Activated T-helper 1 cell treated with anti-CD3 and anti-CD28 coated beads, Interleukin-12 subunit alpha, Interleukin-12 subunit beta, Interleukin-2, Interleukin-4 antibody, amounts not matched to agents 30 ng/mL and 10 ng/mL and 1 ng/mL, durations not matched to agents 14 hours and 24 hours and 36 hours (primary cell): ENCODE results near the gene IRAG1. TPM values are rescaled to one million over a fixed set of nuclear protein-coding genes. Genes with fewer than 3 reads are reported as not detected.

Source experiments
- DNase-seq: peaks from one replicate; pipeline ENCODE4 v3.0.0; 2021; ENCODE audit warnings: low spot score
- H3K27ac Mint-ChIP-seq: one replicate; pipeline ENCODE4 v1.8.0; 2021; ENCODE audit warnings: mild to moderate bottlenecking, mixed read lengths
- H3K27me3 Mint-ChIP-seq: one replicate; pipeline ENCODE4 v1.8.0; 2022; ENCODE audit warnings: mild to moderate bottlenecking, moderate library complexity, mixed read lengths; ENCODE audit not compliant: insufficient read depth
- H3K36me3 Mint-ChIP-seq: one replicate; pipeline ENCODE4 v1.8.0; 2021; ENCODE audit warnings: low read depth, mixed read lengths
- H3K4me1 Mint-ChIP-seq: one replicate; pipeline ENCODE4 v1.8.0; 2021; ENCODE audit warnings: low read depth, mixed read lengths
- H3K4me3 Mint-ChIP-seq: one replicate; pipeline ENCODE4 v1.8.0; 2021; ENCODE audit warnings: mild to moderate bottlenecking, moderate library complexity, mixed read lengths
- H3K9me3 Mint-ChIP-seq: one replicate; pipeline ENCODE4 v1.8.0; 2021; ENCODE audit warnings: mixed read lengths
- intact Hi-C: fragments of 100-400 bp; cut with micrococcal nuclease; formaldehyde crosslinking; loops from one replicate; pipeline ENCODE4 v1.15.1; 2024
- total RNA-seq: library from RNA; stranded (reverse); gene quantifications from 2 replicates; pipeline ENCODE4 v1.2.3, GENCODE V29; 2022

IRAG1 gene
- total RNA-seq, 1 donor from 2014 or later: not detected

DNA sequence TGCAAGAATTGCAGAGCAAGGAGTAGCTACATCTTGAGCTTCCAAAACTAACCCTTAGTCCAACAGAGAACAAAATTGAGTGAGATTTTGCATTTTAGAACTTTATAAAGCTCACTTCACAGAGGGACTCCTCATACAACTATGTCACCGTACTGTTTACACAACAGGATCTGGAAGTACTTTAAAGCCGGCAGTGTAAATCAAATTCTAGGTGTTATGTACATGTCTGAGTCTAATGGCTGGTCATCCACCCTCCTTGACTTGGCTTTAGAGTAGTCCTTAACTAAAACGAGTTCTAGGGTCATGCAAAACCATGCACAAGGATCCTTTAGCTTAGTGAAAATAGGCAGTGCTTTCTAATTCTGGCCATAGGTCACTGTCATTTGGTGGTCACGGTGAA, 23.5 kb downstream of the IRAG1 start:
- Mint-ChIP-seq H3K4me1 (no peaks in the 10 kb centered on the region), H3K36me3 (no peaks in the 10 kb centered on the region), H3K27me3 (peaks cover 54% of the 10 kb centered on the region), H3K4me3 (no peak overlapping the region), H3K27ac (no peak overlapping the region), H3K9me3 (no peaks in the 10 kb centered on the region)
- intact Hi-C loops: no loop called here
- no peak for DNase-seq

DNA sequence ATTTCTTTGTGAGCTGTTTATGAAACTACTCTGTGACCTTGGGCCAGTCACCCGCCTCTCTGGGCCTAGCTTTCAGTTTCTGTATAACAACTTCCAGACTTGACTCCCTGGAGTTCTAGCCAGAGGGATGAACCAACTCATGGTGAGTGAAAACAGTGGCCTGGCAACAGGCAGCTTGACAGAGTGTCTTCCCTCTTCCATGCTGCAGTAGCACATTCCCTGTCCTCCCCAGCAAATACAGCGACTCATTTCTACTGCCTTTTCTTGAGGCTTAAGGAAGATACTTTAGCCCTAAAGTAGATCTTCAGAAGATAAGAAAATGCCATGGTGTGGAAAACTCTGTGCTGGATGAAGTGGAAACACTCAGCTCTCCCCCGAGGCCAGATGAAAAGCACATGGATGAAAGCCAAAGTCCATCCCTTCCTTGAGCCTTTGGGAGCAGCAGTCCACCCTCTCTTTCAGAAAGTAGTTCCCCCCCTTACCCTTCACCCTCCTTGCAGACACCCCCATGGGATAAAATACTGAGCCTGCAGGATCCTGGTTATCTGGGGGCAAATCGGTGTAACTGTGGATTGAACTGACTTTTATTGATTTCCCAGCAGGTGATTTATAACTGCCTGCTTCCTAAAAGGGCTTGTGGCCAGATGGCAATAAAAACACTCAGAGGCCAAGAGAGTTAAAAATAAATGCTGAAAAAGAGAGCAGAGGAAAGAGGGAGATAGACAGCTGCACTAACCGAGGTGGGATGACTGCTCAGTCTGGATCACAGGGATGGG, 24.1 kb downstream of the IRAG1 start:
- Mint-ChIP-seq H3K36me3 (no peaks in the 10 kb centered on the region), H3K9me3 (no peaks in the 10 kb centered on the region), H3K4me3 (no peak overlapping the region), H3K27me3 (peaks cover 51% of the 10 kb centered on the region), H3K27ac (no peak overlapping the region), H3K4me1 (no peaks in the 10 kb centered on the region)
- intact Hi-C loops: no loop called here
- DNase-seq: no peak

DNA sequence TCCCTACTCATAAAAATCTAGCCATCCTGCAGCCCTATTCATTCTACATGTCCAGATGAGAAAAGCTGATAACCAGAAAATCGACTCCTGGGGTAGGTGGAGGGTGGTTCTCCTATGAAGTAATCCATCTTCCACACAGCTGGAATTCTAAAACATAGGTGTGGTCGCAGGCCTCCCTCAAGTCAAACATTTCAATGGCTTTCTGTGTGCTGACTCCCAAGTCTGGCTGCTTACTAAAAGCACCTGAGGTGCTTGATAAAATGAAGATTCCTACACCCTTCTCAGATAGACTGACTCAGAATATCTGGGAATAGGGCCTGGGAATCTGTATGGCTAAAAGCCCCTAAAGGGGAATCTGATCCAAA, 26.1 kb downstream of the IRAG1 start:
- Mint-ChIP-seq H3K9me3 (no peaks in the 10 kb centered on the region), H3K27me3 (peaks cover 39% of the 10 kb centered on the region), H3K27ac (no peak overlapping the region), H3K4me1 (peaks cover 6% of the 10 kb centered on the region), H3K36me3 (no peaks in the 10 kb centered on the region), H3K4me3 (no peak overlapping the region)
- no peak for DNase-seq
- intact Hi-C loops: no loop called here

DNA sequence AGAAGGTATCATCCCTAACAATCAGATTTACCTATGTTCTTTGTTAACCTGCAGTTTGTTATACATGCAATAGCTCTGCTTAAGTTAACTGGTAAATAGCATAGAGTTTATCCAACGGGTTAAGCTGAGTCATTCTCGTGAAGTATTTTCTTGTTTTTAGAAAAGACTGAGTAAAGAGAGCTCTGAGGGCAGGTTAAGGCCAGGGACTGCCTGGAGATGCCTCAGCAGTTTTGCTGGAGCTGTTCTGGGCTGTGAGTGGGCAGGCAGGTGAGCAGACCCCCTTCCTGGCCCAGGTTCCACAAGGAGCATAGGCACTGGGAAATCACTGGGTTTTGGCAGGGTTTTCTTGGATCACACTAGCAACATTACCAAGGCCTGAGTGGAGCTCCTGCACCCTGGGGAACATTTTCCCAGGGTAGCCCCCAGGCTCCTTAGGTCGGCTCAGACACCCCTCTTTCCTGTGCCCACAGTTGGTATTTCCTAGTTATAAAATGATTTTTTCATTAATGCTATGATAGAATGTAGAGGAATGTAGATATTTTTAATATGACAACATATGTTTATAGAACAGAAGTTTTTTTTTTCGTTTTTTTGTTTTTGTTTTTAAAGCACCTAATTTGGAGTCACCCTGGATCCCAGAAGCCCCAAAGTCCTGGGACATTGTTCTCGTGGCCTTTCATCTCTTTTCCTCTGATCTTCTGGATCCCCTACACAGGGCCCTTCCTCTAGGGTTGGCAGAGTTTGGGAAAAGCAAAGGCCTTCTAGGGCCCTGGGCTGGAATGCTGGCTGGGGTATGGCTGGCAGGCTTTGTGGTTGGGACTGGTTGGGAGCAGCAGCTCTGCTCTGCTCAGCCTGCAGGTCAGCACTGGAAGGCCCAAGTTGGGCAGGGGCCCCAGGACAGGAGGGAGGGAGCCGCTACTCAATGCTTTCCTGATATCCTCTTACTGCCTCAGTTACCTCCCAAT, 26.7 kb downstream of the IRAG1 start:
- no peak overlapping the region for H3K27ac Mint-ChIP-seq
- no peaks in the 10 kb centered on the region for H3K9me3 Mint-ChIP-seq
- H3K36me3 Mint-ChIP-seq: no peaks in the 10 kb centered on the region
- no peak overlapping the region for H3K4me3 Mint-ChIP-seq
- DNase-seq: no peak
- H3K4me1 Mint-ChIP-seq: peaks cover 6% of the 10 kb centered on the region
- intact Hi-C loops: no loop called here
- H3K27me3 Mint-ChIP-seq: peaks cover 32% of the 10 kb centered on the region

DNA sequence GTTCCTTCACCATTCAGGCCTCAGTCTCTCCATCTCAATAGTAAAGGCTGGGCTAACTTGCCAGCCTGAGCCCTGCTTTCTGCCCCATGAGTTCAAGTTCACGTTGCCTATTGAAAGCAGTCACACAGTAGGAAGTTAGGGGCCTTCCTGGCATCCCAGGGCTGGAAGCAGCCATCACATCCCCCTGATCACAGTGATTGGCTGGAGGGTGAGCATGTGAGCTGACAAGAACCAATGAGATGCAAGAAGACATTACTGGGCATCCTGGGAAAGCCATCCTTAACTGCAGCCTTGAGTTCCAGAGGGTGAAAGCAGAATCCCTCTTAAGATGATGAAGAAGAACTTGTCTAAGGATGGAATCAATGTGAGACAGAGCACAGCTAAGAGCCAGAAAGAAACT, 29.1 kb downstream of the IRAG1 start:
- H3K4me3 Mint-ChIP-seq: no peak overlapping the region
- DNase-seq: no peak
- H3K27me3 Mint-ChIP-seq: peaks cover 15% of the 10 kb centered on the region
- intact Hi-C loops: no loop called here
- H3K27ac Mint-ChIP-seq: no peak overlapping the region
- H3K36me3 Mint-ChIP-seq: no peaks in the 10 kb centered on the region
- no peaks in the 10 kb centered on the region for H3K9me3 Mint-ChIP-seq
- peaks cover 12% of the 10 kb centered on the region for H3K4me1 Mint-ChIP-seq

DNA sequence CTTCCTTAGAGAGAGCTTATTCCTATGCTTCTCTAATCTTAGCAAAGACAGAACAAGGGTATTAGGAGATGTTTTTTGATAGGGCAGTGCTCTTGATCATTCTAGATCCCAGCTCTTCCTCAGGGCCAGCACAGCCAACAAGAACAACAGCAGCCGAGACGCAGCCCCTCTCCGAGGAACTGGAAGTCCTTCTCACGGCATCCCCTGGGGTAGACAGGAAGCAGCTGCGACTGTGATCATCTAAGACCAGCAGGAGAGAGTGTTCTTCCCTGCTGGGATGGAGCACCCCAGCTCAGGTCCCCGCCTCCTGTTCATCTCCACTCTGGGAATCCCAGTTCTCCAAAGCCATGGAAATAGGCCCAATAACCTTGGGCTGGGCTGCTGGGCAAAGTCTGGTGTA, 29.6 kb downstream of the IRAG1 start:
- no peaks in the 10 kb centered on the region for H3K36me3 Mint-ChIP-seq
- intact Hi-C loops: no loop called here
- no peak overlapping the region for H3K4me3 Mint-ChIP-seq
- no peak for DNase-seq
- H3K4me1 Mint-ChIP-seq: peaks cover 17% of the 10 kb centered on the region
- no peak overlapping the region for H3K27ac Mint-ChIP-seq
- peaks cover 12% of the 10 kb centered on the region for H3K27me3 Mint-ChIP-seq
- no peaks in the 10 kb centered on the region for H3K9me3 Mint-ChIP-seq

DNA sequence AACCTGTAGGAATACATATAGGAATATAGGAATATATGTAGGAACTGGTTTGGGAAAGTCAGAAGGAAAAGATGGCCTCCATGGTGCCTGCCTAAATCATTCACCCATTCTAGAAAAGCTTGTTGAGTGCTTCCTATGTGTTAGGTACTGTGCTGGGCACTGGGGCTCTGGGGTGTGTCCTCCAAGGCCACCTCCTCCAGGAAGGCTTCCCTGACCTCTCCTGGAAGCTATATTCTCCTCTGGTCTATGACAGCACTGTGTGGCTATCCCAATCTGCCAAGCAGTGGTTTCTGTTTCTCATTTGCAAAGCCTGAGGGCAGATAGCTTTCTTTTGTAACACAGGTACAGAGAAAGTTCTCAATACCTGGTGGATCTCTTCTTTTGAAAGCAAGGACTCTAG, 30.2 kb downstream of the IRAG1 start:
- Mint-ChIP-seq H3K27ac (no peak overlapping the region), H3K27me3 (peaks cover 8% of the 10 kb centered on the region), H3K36me3 (no peaks in the 10 kb centered on the region), H3K9me3 (no peaks in the 10 kb centered on the region), H3K4me1 (peaks cover 22% of the 10 kb centered on the region), H3K4me3 (no peak overlapping the region)
- intact Hi-C loops: no loop called here
- no peak for DNase-seq

DNA sequence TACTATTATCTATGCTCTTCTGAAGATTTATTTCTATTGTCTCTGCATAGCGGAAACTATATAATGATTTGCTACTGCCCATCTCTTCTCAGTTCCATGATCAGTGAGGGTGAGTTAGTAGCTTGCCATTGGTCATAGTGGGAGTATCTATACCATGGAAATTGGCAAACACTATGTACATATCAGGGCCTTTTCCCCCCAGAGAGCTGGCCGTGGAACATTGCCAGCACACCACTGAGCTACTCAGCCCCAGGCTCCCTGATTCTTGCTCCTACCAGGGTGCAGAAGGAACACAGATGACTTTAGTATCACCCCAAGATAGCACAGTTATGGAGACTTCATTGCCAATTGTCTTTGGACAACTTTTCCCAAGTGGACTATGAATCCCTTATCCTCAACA, 33.2 kb downstream of the IRAG1 start:
- Mint-ChIP-seq H3K27ac (no peak overlapping the region), H3K27me3 (peaks cover 2% of the 10 kb centered on the region), H3K4me1 (peaks cover 41% of the 10 kb centered on the region), H3K9me3 (no peaks in the 10 kb centered on the region), H3K4me3 (no peak overlapping the region), H3K36me3 (no peaks in the 10 kb centered on the region)
- no peak for DNase-seq
- intact Hi-C loops: no loop called here

DNA sequence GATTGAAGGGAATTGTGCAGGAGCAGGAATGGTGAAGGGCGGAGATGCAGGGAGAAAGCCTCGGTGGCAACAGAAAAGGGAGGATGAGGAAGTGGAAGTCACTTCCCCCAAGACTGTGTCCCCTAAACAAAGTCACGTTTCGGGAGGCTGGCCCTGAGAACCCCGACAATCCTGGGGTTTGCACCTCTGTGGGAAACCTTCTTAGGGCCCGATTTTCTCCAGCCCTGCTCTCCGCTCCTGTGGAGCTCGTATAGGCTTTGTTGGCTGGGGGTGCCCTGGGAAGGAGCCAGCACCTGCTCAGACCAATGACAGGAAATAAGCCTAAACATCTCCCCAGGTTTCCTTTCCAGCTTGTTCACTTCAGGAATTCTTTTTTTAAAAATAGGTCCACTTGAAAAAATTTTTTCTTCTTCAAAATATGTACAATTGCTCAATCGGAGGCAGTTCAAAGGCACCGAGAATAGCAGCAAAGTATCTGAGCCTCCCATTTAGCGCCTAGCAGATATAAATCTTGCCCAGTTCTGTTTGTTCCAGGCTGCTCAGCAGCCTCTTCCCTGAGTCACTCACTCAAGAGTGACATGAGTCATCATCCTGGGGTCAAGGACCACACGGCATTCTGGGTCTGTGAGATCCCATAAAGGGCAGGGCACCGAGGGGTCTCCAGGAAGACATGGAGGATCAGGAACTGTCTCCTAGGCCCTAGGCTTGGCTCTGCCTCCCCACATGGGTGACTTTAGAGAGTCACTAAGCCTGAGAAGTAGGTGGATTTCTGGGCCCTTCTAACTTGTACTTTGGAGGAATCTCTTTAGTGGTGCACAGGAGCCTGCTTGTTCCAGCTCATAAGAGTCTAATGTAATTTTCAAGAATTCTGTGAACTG, 34.0 kb downstream of the IRAG1 start:
- Mint-ChIP-seq H3K9me3 (no peaks in the 10 kb centered on the region), H3K27ac (peak overlapping the region; percentile 68), H3K4me3 (no peak overlapping the region), H3K4me1 (peaks cover 42% of the 10 kb centered on the region), H3K36me3 (no peaks in the 10 kb centered on the region), H3K27me3 (peaks cover 2% of the 10 kb centered on the region)
- intact Hi-C loops: loop anchor here (5.0 kb wide), 2 partner anchors 117 to 202 kb away; partner anchors contain the start of genes AMPD3 and RNF141
- no peak for DNase-seq

DNA sequence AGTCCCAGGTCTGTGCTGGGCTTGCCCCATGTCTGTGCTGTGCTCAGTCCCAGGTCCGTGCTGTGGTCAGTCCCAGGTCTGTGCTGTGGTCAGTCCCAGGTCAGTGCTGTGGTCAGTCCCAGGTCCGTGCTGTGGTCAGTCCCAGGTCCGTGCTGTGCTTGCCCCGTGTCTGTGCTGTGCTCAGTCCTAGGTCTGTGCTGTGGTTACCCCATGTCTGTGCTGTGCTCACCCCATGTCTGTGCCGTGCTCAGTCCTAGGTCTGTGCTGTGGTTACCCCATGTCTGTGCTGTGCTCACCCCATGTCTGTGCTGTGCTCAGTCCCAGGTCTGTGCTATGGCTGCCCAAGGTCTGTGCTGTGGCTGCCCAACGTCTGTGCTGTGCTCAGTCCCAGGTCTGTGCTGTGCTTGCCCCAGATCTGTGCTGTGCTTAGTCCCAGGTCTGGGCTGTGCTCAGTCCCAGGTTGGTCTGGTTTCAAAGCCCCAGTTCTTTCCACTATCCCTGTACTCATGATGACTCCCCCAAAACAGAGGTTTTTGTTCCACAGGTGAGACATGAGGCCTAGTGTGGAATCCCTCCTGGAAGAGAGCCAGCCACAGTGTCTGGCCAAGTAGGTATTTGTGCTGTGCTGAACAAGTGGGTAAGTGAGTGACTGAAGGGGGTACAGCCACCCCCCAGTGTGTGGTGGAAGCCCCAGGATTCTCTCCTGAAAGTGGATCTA, 34.8 kb downstream of the IRAG1 start:
- no peak for DNase-seq
- peaks cover 46% of the 10 kb centered on the region for H3K4me1 Mint-ChIP-seq
- intact Hi-C loops: loop anchor here (5.0 kb wide), 2 partner anchors 116 to 201 kb away; partner anchors contain the start of genes AMPD3 and RNF141
- peaks cover 2% of the 10 kb centered on the region for H3K27me3 Mint-ChIP-seq
- H3K4me3 Mint-ChIP-seq: no peak overlapping the region
- H3K27ac Mint-ChIP-seq: peak overlapping the region; percentile 68
- H3K9me3 Mint-ChIP-seq: no peaks in the 10 kb centered on the region
- no peaks in the 10 kb centered on the region for H3K36me3 Mint-ChIP-seq

DNA sequence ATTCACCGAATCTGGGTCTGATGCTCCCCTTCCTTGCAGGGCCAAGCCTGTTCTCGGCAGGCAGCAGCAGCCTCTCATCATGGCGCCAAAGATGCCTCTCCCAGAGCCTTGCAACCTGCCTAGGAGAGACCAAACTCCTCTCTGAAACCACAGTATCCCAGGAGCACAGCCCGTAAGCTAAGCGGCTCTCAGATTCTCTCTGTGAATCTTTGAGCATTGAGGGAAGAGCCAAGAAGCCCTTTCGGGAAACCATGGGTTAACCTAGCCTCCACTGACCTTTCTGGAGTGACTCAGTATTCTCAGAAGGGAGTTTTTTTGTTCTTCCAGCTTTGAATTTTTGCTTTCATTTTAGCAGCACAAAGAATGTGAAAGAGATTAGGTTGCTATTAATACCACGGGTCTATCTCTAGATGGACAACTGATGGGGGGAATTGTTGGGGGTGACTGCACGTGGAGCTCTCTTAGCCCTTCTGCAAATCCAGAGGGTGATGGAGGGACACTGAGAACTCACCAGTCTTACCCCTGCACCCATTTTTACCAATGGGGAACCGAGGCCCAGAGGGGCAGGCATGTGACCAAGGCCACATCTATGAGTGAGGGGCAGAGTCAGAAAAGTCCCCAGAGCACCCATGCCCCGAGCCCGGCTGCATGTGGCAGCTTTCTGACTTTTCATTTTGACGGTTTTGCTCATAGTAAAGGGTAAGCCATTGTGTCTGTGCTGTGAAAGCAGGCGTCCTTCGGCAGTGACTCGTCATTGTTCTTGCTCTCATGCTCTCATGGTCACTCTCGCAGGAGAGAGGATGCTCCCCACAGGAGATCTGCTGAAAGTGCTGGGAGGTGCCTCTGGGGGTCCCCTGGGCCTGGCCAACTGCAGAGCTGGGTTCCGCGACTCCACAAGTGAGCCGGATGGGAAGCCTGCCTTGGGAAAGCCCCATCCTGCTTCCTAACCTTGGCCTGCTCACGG, 36.0 kb downstream of the IRAG1 start:
- Mint-ChIP-seq H3K4me3 (peak overlapping the region; percentile 70), H3K36me3 (no peaks in the 10 kb centered on the region), H3K27ac (peak overlapping the region; percentile 75), H3K27me3 (peaks cover 3% of the 10 kb centered on the region), H3K4me1 (peaks cover 42% of the 10 kb centered on the region), H3K9me3 (no peaks in the 10 kb centered on the region)
- intact Hi-C loops: loop anchor here (1.0 to 5.0 kb wide), 3 partner anchors 68 to 200 kb away; partner anchors contain the start of genes AMPD3 and RNF141
- DNase-seq: no peak
